Measurements from ENCODE around the gene KCNIP1.

KCNIP1 gene

GRCh38 chr5:170471551-170472178 is 32.2 kb upstream of the KCNIP1 start:
- 89 to 93% methylated on average over 8 of the region's 8 CpGs for WGBS, 2 experiments
- H3K4me1 ChIP-seq (ENCODE audit: control insufficient read depth, insufficient read depth, low read length), result peaks cover 5% of the 10 kb centered on the region

GRCh38 chr5:170473642-170474041 is 30.2 kb upstream of the KCNIP1 start:
- Histone ChIP-seq H3K4me1 (ENCODE audit: control insufficient read depth, insufficient read depth, low read length) (peaks cover 5% of the 10 kb centered on the region), H3K27ac (ENCODE audit: insufficient read depth, low read depth, low read length, poor library complexity, severe bottlenecking) (no peak overlapping the region), H3K36me3 (ENCODE audit: control insufficient read depth, insufficient read depth, low read length) (no peaks in the 10 kb centered on the region), H3K27me3 (ENCODE audit: control insufficient read depth, insufficient read depth, low read length, poor library complexity, severe bottlenecking) (no peaks in the 10 kb centered on the region), H3K9me3 (ENCODE audit: control insufficient read depth, low read length) (no peaks in the 10 kb centered on the region), H3K4me3 (ENCODE audit: insufficient read depth, low read depth, low read length) (no peak overlapping the region)
- 81 to 88% methylated on average over 5 of the region's 5 CpGs for WGBS, 2 experiments

More at GRCh38 chr5:170471551-170472178, 32.2 kb upstream of the KCNIP1 start:
- no peaks in the 10 kb centered on the region for H3K9me3 ChIP-seq (ENCODE audit: control insufficient read depth, low read length)
- no peak overlapping the region for H3K4me3 ChIP-seq (ENCODE audit: insufficient read depth, low read depth, low read length)
- H3K27me3 ChIP-seq (ENCODE audit: control insufficient read depth, insufficient read depth, low read length, poor library complexity, severe bottlenecking), result no peaks in the 10 kb centered on the region
- H3K36me3 ChIP-seq (ENCODE audit: control insufficient read depth, insufficient read depth, low read length), result no peaks in the 10 kb centered on the region
- no peak overlapping the region for H3K27ac ChIP-seq (ENCODE audit: insufficient read depth, low read depth, low read length, poor library complexity, severe bottlenecking)

- Histone ChIP-seq H3K4me3 (ENCODE audit: insufficient read depth, low read depth, low read length) (no peak overlapping the region), H3K27ac (ENCODE audit: insufficient read depth, low read depth, low read length, poor library complexity, severe bottlenecking) (no peak overlapping the region), H3K4me1 (ENCODE audit: control insufficient read depth, insufficient read depth, low read length) (peaks cover 5% of the 10 kb centered on the region), H3K36me3 (ENCODE audit: control insufficient read depth, insufficient read depth, low read length) (no peaks in the 10 kb centered on the region), H3K27me3 (ENCODE audit: control insufficient read depth, insufficient read depth, low read length, poor library complexity, severe bottlenecking) (no peaks in the 10 kb centered on the region), H3K9me3 (ENCODE audit: control insufficient read depth, low read length) (no peaks in the 10 kb centered on the region)
- WGBS, 2 experiments, result 95 to 96% methylated on average over 12 of the region's 12 CpGs
Measured at GRCh38 chr5:170474489-170475274, 29.1 kb upstream of the KCNIP1 start.

- WGBS, 2 experiments, result 86 to 90% methylated on average over 5 to 6 of the region's 6 CpGs
- H3K27ac ChIP-seq (ENCODE audit: insufficient read depth, low read depth, low read length, poor library complexity, severe bottlenecking), result no peak overlapping the region
Measured at GRCh38 chr5:170475294-170476000, 28.4 kb upstream of the KCNIP1 start.

GRCh38 chr5:170476704-170477103 is 27.1 kb upstream of the KCNIP1 start:
- H3K27ac ChIP-seq (ENCODE audit: insufficient read depth, low read depth, low read length, poor library complexity, severe bottlenecking), result no peak overlapping the region
- no peaks in the 10 kb centered on the region for H3K36me3 ChIP-seq (ENCODE audit: control insufficient read depth, insufficient read depth, low read length)
- no peak overlapping the region for H3K4me3 ChIP-seq (ENCODE audit: insufficient read depth, low read depth, low read length)
- no peaks in the 10 kb centered on the region for H3K27me3 ChIP-seq (ENCODE audit: control insufficient read depth, insufficient read depth, low read length, poor library complexity, severe bottlenecking)
- 96 to 98% methylated on average over 3 of the region's 3 CpGs for WGBS, 2 experiments
- no peaks in the 10 kb centered on the region for H3K9me3 ChIP-seq (ENCODE audit: control insufficient read depth, low read length)
- H3K4me1 ChIP-seq (ENCODE audit: control insufficient read depth, insufficient read depth, low read length), result peaks cover 11% of the 10 kb centered on the region

More at GRCh38 chr5:170475294-170476000, 28.4 kb upstream of the KCNIP1 start:
- no peaks in the 10 kb centered on the region for H3K9me3 ChIP-seq (ENCODE audit: control insufficient read depth, low read length)
- H3K4me1 ChIP-seq (ENCODE audit: control insufficient read depth, insufficient read depth, low read length), result peaks cover 10% of the 10 kb centered on the region
- no peak overlapping the region for H3K4me3 ChIP-seq (ENCODE audit: insufficient read depth, low read depth, low read length)
- no peaks in the 10 kb centered on the region for H3K27me3 ChIP-seq (ENCODE audit: control insufficient read depth, insufficient read depth, low read length, poor library complexity, severe bottlenecking)
- H3K36me3 ChIP-seq (ENCODE audit: control insufficient read depth, insufficient read depth, low read length), result no peaks in the 10 kb centered on the region

GRCh38 chr5:170477906-170478305 is 25.9 kb upstream of the KCNIP1 start:
- 93 to 100% methylated on average over 1 of the region's 1 CpG for WGBS, 2 experiments
- Histone ChIP-seq H3K4me3 (ENCODE audit: insufficient read depth, low read depth, low read length) (no peak overlapping the region), H3K27ac (ENCODE audit: insufficient read depth, low read depth, low read length, poor library complexity, severe bottlenecking) (no peak overlapping the region), H3K4me1 (ENCODE audit: control insufficient read depth, insufficient read depth, low read length) (peaks cover 11% of the 10 kb centered on the region), H3K27me3 (ENCODE audit: control insufficient read depth, insufficient read depth, low read length, poor library complexity, severe bottlenecking) (no peaks in the 10 kb centered on the region), H3K36me3 (ENCODE audit: control insufficient read depth, insufficient read depth, low read length) (no peaks in the 10 kb centered on the region), H3K9me3 (ENCODE audit: control insufficient read depth, low read length) (no peaks in the 10 kb centered on the region)

- Histone ChIP-seq H3K36me3 (ENCODE audit: control insufficient read depth, insufficient read depth, low read length) (no peaks in the 10 kb centered on the region), H3K27me3 (ENCODE audit: control insufficient read depth, insufficient read depth, low read length, poor library complexity, severe bottlenecking) (no peaks in the 10 kb centered on the region), H3K4me1 (ENCODE audit: control insufficient read depth, insufficient read depth, low read length) (peaks cover 11% of the 10 kb centered on the region), H3K9me3 (ENCODE audit: control insufficient read depth, low read length) (no peaks in the 10 kb centered on the region), H3K27ac (ENCODE audit: insufficient read depth, low read depth, low read length, poor library complexity, severe bottlenecking) (no peak overlapping the region), H3K4me3 (ENCODE audit: insufficient read depth, low read depth, low read length) (no peak overlapping the region)
- WGBS, 2 experiments, result 90 to 93% methylated on average over 6 of the region's 6 CpGs
Measured at GRCh38 chr5:170478306-170478705, 25.5 kb upstream of the KCNIP1 start.

- H3K9me3 ChIP-seq (ENCODE audit: control insufficient read depth, low read length), result no peaks in the 10 kb centered on the region
- WGBS, 2 experiments, result 76 to 78% methylated on average over 4 of the region's 4 CpGs
- no peak overlapping the region for H3K4me3 ChIP-seq (ENCODE audit: insufficient read depth, low read depth, low read length)
- H3K27ac ChIP-seq (ENCODE audit: insufficient read depth, low read depth, low read length, poor library complexity, severe bottlenecking), result no peak overlapping the region
- H3K4me1 ChIP-seq (ENCODE audit: control insufficient read depth, insufficient read depth, low read length), result peaks cover 11% of the 10 kb centered on the region
- H3K27me3 ChIP-seq (ENCODE audit: control insufficient read depth, insufficient read depth, low read length, poor library complexity, severe bottlenecking), result no peaks in the 10 kb centered on the region
- H3K36me3 ChIP-seq (ENCODE audit: control insufficient read depth, insufficient read depth, low read length), result no peaks in the 10 kb centered on the region
Measured at GRCh38 chr5:170479484-170479883, 24.3 kb upstream of the KCNIP1 start.

GRCh38 chr5:170480260-170480659 is 23.6 kb upstream of the KCNIP1 start:
- no peaks in the 10 kb centered on the region for H3K9me3 ChIP-seq (ENCODE audit: control insufficient read depth, low read length)
- no peaks in the 10 kb centered on the region for H3K36me3 ChIP-seq (ENCODE audit: control insufficient read depth, insufficient read depth, low read length)
- H3K4me3 ChIP-seq (ENCODE audit: insufficient read depth, low read depth, low read length), result no peak overlapping the region
- H3K4me1 ChIP-seq (ENCODE audit: control insufficient read depth, insufficient read depth, low read length), result peaks cover 10% of the 10 kb centered on the region
- no peaks in the 10 kb centered on the region for H3K27me3 ChIP-seq (ENCODE audit: control insufficient read depth, insufficient read depth, low read length, poor library complexity, severe bottlenecking)
- no peak overlapping the region for H3K27ac ChIP-seq (ENCODE audit: insufficient read depth, low read depth, low read length, poor library complexity, severe bottlenecking)
- 79 to 80% methylated on average over 4 to 5 of the region's 5 CpGs for WGBS, 2 experiments

GRCh38 chr5:170481849-170482248 is 22.0 kb upstream of the KCNIP1 start:
- Histone ChIP-seq H3K27me3 (ENCODE audit: control insufficient read depth, insufficient read depth, low read length, poor library complexity, severe bottlenecking) (no peaks in the 10 kb centered on the region), H3K27ac (ENCODE audit: insufficient read depth, low read depth, low read length, poor library complexity, severe bottlenecking) (no peak overlapping the region), H3K9me3 (ENCODE audit: control insufficient read depth, low read length) (no peaks in the 10 kb centered on the region), H3K36me3 (ENCODE audit: control insufficient read depth, insufficient read depth, low read length) (no peaks in the 10 kb centered on the region), H3K4me3 (ENCODE audit: insufficient read depth, low read depth, low read length) (no peak overlapping the region), H3K4me1 (ENCODE audit: control insufficient read depth, insufficient read depth, low read length) (peaks cover 6% of the 10 kb centered on the region)
- 83 to 88% methylated on average over 2 of the region's 2 CpGs for WGBS, 2 experiments
